WTC11 (cell line): ENCODE measurements around the gene PPP2R5E. TPM values are rescaled to one million over a fixed set of nuclear protein-coding genes. Genes with fewer than 3 reads are reported as not detected.

Source experiments
- ATAC-seq: fragments of 200-7000 bp; cut with Tn5 transposase; 2 replicates; pipeline ENCODE4 v1.10.0; 2021; ENCODE audit warnings: mild to moderate bottlenecking, moderate library complexity
- CTCF ChIA-PET: fragments of 300-600 bp; sonication (Branson Sonifier 250); formaldehyde crosslinking; loops from one replicate; lab custom pipeline; 2021; ENCODE audit warnings: antibody characterized with exemption; lab: Charles Lee
- POLR2A ChIA-PET: fragments of 350-600 bp; sonication (Branson Sonifier 250); formaldehyde crosslinking; loops from one replicate; lab custom pipeline; 2021; ENCODE audit warnings: antibody characterized with exemption; lab: Charles Lee
- DNase-seq: peaks from one replicate; pipeline ENCODE4 v3.0.0; 2021; ENCODE audit warnings: low spot score
- H3K27ac Mint-ChIP-seq: 2 replicates; pipeline ENCODE4 v1.8.0; 2021; ENCODE audit warnings: mixed read lengths
- H3K27me3 Mint-ChIP-seq: 2 replicates; pipeline ENCODE4 v1.8.0; 2021; ENCODE audit warnings: low read depth, mild to moderate bottlenecking, moderate library complexity, mixed read lengths
- H3K36me3 Mint-ChIP-seq: 2 replicates; pipeline ENCODE4 v1.8.0; 2021; ENCODE audit warnings: mixed read lengths
- H3K4me1 Mint-ChIP-seq: 2 replicates; pipeline ENCODE4 v1.8.0; 2022; ENCODE audit warnings: mixed read lengths
- H3K4me3 Mint-ChIP-seq: 2 replicates; pipeline ENCODE4 v1.8.0; 2021; ENCODE audit warnings: mild to moderate bottlenecking, moderate library complexity, mixed read lengths
- H3K9me3 Mint-ChIP-seq: 2 replicates; pipeline ENCODE4 v1.8.0; 2021; ENCODE audit warnings: mixed read lengths
- CTCF ChIP-seq: fragments of 200-600 bp; IDR thresholded peaks from 2 replicates; pipeline ENCODE4 v1.8.0; 2022; ENCODE audit warnings: antibody characterized with exemption
- EMX1 ChIP-seq: fragments of 250-450 bp; sonication (Bioruptor Pico); IDR thresholded peaks from 2 replicates; pipeline ENCODE4 v1.8.0; 2021; ENCODE audit warnings: mild to moderate bottlenecking
- KAT7 ChIP-seq: sonication (generic); formaldehyde crosslinking; IDR thresholded peaks from 2 replicates; pipeline ENCODE4 v1.8.1; 2023; ENCODE audit warnings: missing genetic modification reagents, mild to moderate bottlenecking, borderline replicate concordance
- RELA ChIP-seq: sonication (generic); formaldehyde crosslinking; IDR thresholded peaks from 2 replicates; pipeline ENCODE4 v1.8.1; 2022; ENCODE audit warnings: missing genetic modification reagents, mild to moderate bottlenecking, borderline replicate concordance
- RORB ChIP-seq: fragments of 250-450 bp; sonication (Bioruptor Pico); IDR thresholded peaks from 2 replicates; pipeline ENCODE4 v1.9.0; 2021; ENCODE audit warnings: mild to moderate bottlenecking
- TEAD1 ChIP-seq: sonication (generic); formaldehyde crosslinking; IDR thresholded peaks from 2 replicates; pipeline ENCODE4 v1.8.0; 2022; ENCODE audit warnings: mild to moderate bottlenecking, missing genetic modification reagents
- TP53 ChIP-seq: sonication (generic); formaldehyde crosslinking; IDR thresholded peaks from 2 replicates; pipeline ENCODE4 v1.8.1; 2023; ENCODE audit warnings: mild to moderate bottlenecking, missing genetic modification reagents
- ZBTB43 ChIP-seq: sonication (generic); formaldehyde crosslinking; IDR thresholded peaks from 2 replicates; pipeline ENCODE4 v1.8.1; 2023; ENCODE audit warnings: mild to moderate bottlenecking, missing genetic modification reagents
- ZMAT4 ChIP-seq: fragments of 250-450 bp; sonication (Bioruptor Pico); IDR thresholded peaks from 2 replicates; pipeline ENCODE4 v1.9.0; 2021; ENCODE audit warnings: mild to moderate bottlenecking
- ZNF532 ChIP-seq: fragments of 250-450 bp; sonication (Bioruptor Pico); IDR thresholded peaks from 2 replicates; pipeline ENCODE4 v1.9.0; 2021; ENCODE audit warnings: mild to moderate bottlenecking, borderline replicate concordance
- ZNF671 ChIP-seq: fragments of 250-450 bp; sonication (Bioruptor Pico); IDR thresholded peaks from 2 replicates; pipeline ENCODE4 v1.8.0; 2021; ENCODE audit warnings: mild to moderate bottlenecking
- total RNA-seq: library from RNA; stranded (reverse); gene quantifications from 3 replicates; pipeline ENCODE4 v1.2.3, GENCODE V29; 2021
- TF ChIP-seq, protein P1 (sequence below): fragments of 250-450 bp; sonication (Bioruptor Pico); IDR thresholded peaks from 2 replicates; pipeline ENCODE4 v1.9.0; 2021; ENCODE audit warnings: mild to moderate bottlenecking
- TF ChIP-seq, protein P2 (sequence below): sonication (generic); formaldehyde crosslinking; IDR thresholded peaks from 2 replicates; pipeline ENCODE4 v1.8.1; 2022; ENCODE audit warnings: low read depth, mild to moderate bottlenecking, moderate library complexity, missing genetic modification reagents, borderline replicate concordance
- TF ChIP-seq, protein P3 (sequence below): sonication (generic); formaldehyde crosslinking; IDR thresholded peaks from 2 replicates; pipeline ENCODE4 v1.8.0; 2022; ENCODE audit warnings: mild to moderate bottlenecking, missing genetic modification reagents
- TF ChIP-seq, protein P4 (sequence below): sonication (generic); formaldehyde crosslinking; IDR thresholded peaks from 2 replicates; pipeline ENCODE4 v1.8.1; 2022; ENCODE audit warnings: mild to moderate bottlenecking, moderate library complexity, missing genetic modification reagents
- TF ChIP-seq, protein P5 (sequence below): sonication (generic); formaldehyde crosslinking; IDR thresholded peaks from 2 replicates; pipeline ENCODE4 v1.8.1; 2023; ENCODE audit warnings: mild to moderate bottlenecking, missing genetic modification reagents, moderate library complexity
- TF ChIP-seq, protein P6 (sequence below): fragments of 250-450 bp; sonication (Bioruptor Pico); IDR thresholded peaks from 2 replicates; pipeline ENCODE4 v1.8.0; 2021; ENCODE audit warnings: mild to moderate bottlenecking

The PPP2R5E gene
- total RNA-seq, 1 experiment from 2014 or later, result 59.0 TPM

- TF ChIP-seq, protein P1, sequence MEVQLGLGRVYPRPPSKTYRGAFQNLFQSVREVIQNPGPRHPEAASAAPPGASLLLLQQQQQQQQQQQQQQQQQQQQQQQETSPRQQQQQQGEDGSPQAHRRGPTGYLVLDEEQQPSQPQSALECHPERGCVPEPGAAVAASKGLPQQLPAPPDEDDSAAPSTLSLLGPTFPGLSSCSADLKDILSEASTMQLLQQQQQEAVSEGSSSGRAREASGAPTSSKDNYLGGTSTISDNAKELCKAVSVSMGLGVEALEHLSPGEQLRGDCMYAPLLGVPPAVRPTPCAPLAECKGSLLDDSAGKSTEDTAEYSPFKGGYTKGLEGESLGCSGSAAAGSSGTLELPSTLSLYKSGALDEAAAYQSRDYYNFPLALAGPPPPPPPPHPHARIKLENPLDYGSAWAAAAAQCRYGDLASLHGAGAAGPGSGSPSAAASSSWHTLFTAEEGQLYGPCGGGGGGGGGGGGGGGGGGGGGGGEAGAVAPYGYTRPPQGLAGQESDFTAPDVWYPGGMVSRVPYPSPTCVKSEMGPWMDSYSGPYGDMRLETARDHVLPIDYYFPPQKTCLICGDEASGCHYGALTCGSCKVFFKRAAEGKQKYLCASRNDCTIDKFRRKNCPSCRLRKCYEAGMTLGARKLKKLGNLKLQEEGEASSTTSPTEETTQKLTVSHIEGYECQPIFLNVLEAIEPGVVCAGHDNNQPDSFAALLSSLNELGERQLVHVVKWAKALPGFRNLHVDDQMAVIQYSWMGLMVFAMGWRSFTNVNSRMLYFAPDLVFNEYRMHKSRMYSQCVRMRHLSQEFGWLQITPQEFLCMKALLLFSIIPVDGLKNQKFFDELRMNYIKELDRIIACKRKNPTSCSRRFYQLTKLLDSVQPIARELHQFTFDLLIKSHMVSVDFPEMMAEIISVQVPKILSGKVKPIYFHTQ, result no peak
- TF ChIP-seq, protein P2, sequence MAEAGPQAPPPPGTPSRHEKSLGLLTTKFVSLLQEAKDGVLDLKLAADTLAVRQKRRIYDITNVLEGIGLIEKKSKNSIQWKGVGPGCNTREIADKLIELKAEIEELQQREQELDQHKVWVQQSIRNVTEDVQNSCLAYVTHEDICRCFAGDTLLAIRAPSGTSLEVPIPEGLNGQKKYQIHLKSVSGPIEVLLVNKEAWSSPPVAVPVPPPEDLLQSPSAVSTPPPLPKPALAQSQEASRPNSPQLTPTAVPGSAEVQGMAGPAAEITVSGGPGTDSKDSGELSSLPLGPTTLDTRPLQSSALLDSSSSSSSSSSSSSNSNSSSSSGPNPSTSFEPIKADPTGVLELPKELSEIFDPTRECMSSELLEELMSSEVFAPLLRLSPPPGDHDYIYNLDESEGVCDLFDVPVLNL, result no peak
- TF ChIP-seq RELA (CRISPR knock-in tag) (no peak), TP53 (no peak), KAT7 (CRISPR knock-in tag) (no peak)
- TF ChIP-seq, protein P3, sequence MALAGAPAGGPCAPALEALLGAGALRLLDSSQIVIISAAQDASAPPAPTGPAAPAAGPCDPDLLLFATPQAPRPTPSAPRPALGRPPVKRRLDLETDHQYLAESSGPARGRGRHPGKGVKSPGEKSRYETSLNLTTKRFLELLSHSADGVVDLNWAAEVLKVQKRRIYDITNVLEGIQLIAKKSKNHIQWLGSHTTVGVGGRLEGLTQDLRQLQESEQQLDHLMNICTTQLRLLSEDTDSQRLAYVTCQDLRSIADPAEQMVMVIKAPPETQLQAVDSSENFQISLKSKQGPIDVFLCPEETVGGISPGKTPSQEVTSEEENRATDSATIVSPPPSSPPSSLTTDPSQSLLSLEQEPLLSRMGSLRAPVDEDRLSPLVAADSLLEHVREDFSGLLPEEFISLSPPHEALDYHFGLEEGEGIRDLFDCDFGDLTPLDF, result no peak
- TF ChIP-seq, protein P4, sequence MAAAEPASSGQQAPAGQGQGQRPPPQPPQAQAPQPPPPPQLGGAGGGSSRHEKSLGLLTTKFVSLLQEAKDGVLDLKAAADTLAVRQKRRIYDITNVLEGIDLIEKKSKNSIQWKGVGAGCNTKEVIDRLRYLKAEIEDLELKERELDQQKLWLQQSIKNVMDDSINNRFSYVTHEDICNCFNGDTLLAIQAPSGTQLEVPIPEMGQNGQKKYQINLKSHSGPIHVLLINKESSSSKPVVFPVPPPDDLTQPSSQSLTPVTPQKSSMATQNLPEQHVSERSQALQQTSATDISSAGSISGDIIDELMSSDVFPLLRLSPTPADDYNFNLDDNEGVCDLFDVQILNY, result no peak
- H3K9me3 Mint-ChIP-seq, result no peaks in the 10 kb centered on the region
- H3K27ac Mint-ChIP-seq, result peak overlapping the region; percentile 73; the same call in 1 of the 2 replicates
- no peak overlapping the region for H3K4me3 Mint-ChIP-seq
- ChIA-PET POLR2A (no interaction called here), CTCF (no interaction called here)
- H3K36me3 Mint-ChIP-seq, result no peaks in the 10 kb centered on the region
- H3K4me1 Mint-ChIP-seq, result peaks cover 26% of the 10 kb centered on the region
- no peak for DNase-seq
- no peaks in the 10 kb centered on the region for H3K27me3 Mint-ChIP-seq
- ATAC-seq, result no peak
These were observed 59.9 kb downstream of the PPP2R5E start for GRCh38 chr14:63483315-63483714.

DNA sequence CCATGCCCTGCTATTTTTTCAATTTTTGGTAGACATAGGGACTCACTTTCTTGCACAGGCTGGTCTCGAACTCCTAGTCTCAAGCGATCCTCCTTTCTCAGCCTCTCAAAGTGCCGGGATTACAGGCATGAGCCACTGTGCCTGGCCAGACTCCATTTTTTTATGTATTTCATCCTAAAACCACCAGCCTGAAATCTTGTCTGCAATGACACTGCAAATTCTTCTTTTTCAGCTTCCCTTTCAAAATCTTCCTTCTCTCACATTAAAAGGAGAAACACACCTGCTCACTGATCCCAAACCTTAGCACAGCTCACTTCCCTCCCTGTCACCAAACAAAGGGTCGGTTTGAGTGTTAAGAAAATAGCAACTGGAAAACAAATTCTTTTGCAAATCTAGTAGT is 62.6 kb downstream of the PPP2R5E start:
- Mint-ChIP-seq H3K27ac (peak overlapping the region; percentile 75), H3K36me3 (no peaks in the 10 kb centered on the region), H3K27me3 (no peaks in the 10 kb centered on the region), H3K4me1 (peaks cover 16% of the 10 kb centered on the region), H3K4me3 (no peak overlapping the region), H3K9me3 (no peaks in the 10 kb centered on the region)
- no peak for DNase-seq
- no peak for ATAC-seq
- ChIA-PET POLR2A (interaction anchor here (0.7 kb wide), 1 partner anchor 34 kb away, joined by 6 read pairs; no protein-coding TSS in a partner anchor), CTCF (no interaction called here)
- TF ChIP-seq ZNF671 (CRISPR knock-in tag) (no peak), RORB (CRISPR knock-in tag) (no peak), ZMAT4 (CRISPR knock-in tag) (no peak), RELA (CRISPR knock-in tag) (no peak), ZBTB43 (no peak), CTCF (no peak), TEAD1 (CRISPR knock-in tag) (no peak), EMX1 (CRISPR knock-in tag) (no peak), ZNF532 (CRISPR knock-in tag) (no peak)
- TF ChIP-seq, protein P5, sequence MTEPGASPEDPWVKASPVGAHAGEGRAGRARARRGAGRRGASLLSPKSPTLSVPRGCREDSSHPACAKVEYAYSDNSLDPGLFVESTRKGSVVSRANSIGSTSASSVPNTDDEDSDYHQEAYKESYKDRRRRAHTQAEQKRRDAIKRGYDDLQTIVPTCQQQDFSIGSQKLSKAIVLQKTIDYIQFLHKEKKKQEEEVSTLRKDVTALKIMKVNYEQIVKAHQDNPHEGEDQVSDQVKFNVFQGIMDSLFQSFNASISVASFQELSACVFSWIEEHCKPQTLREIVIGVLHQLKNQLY, result no peak
- TF ChIP-seq, protein P6, sequence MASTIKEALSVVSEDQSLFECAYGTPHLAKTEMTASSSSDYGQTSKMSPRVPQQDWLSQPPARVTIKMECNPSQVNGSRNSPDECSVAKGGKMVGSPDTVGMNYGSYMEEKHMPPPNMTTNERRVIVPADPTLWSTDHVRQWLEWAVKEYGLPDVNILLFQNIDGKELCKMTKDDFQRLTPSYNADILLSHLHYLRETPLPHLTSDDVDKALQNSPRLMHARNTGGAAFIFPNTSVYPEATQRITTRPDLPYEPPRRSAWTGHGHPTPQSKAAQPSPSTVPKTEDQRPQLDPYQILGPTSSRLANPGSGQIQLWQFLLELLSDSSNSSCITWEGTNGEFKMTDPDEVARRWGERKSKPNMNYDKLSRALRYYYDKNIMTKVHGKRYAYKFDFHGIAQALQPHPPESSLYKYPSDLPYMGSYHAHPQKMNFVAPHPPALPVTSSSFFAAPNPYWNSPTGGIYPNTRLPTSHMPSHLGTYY (CRISPR knock-in tag), result no peak
- TF ChIP-seq, protein P2, result no peak
